Sigmoid colon (tissue), 7 donors: ENCODE results near the gene C4A. TPM values are rescaled to one million over a fixed set of nuclear protein-coding genes. Genes with fewer than 3 reads are reported as not detected.

Source experiments
- DNase-seq: peaks from one replicate; pipeline ENCODE4 v3.0.0-alpha.2; 2019
- H3K27ac ChIP-seq, 4 donors: fragments of 200-600 bp; sonication (generic); one replicate each; pipeline ENCODE4 v1.5.1; 2016 to 2019; ENCODE audit warnings: mild to moderate bottlenecking in 1 of 4
- H3K27me3 ChIP-seq, 3 donors: fragments of 200-600 bp; sonication (generic); one replicate each; pipeline ENCODE4 v1.5.1; 2019; ENCODE audit warnings: mild to moderate bottlenecking in 1 of 3
- H3K36me3 ChIP-seq, 4 donors: fragments of 200-600 bp; sonication (generic); one replicate each; pipeline ENCODE4 v1.5.1; 2016 to 2019
- H3K4me1 ChIP-seq, 4 donors: fragments of 200-600 bp; sonication (generic); one replicate each; pipeline ENCODE4 v1.5.1; 2017 to 2019
- H3K4me3 ChIP-seq, 4 donors: fragments of 200-600 bp; sonication (generic); one replicate each; pipeline ENCODE4 v1.5.1; 2017 to 2019; ENCODE audit warnings: mild to moderate bottlenecking in 2 of 4, moderate library complexity in 1 of 4
- H3K9me3 ChIP-seq, 4 donors: fragments of 200-600 bp in 3 of 4; sonication (generic) in 3 of 4; one replicate each; pipeline versions ENCODE4 v1.5.1 to v1.6.1; 2013 to 2019
- CTCF ChIP-seq, 4 experiments: fragments of 450-650 bp in 3 of 4; fragments of 200-600 bp in 1 of 4; IDR thresholded peaks; one replicate each; pipeline ENCODE4 v1.5.1; 2016 to 2019; ENCODE audit warnings: antibody characterized with exemption in 4 of 4, mild to moderate bottlenecking in 3 of 4, moderate library complexity in 2 of 4
- EP300 ChIP-seq, 4 donors: sonication (generic); formaldehyde crosslinking; IDR thresholded peaks; one replicate each; pipeline ENCODE4 v1.6.1; 2017; ENCODE audit warnings: antibody characterized with exemption in 4 of 4
- POLR2A ChIP-seq, 2 donors: fragments of 450-650 bp; IDR thresholded peaks; one replicate each; pipeline ENCODE4 v1.6.1; 2016; ENCODE audit warnings: antibody characterized with exemption in 2 of 2, mild to moderate bottlenecking in 2 of 2, moderate library complexity in 2 of 2
- POLR2AphosphoS5 ChIP-seq, 4 donors: sonication (generic); formaldehyde crosslinking; IDR thresholded peaks; one replicate each; pipeline ENCODE4 v1.6.1; 2017; ENCODE audit warnings: antibody characterized with exemption in 4 of 4
- WGBS, 2 donors: extraction: QIAGEN DNeasy Blood & Tissue Kit; methylation state at CpG; one replicate each; pipeline ENCODE4 v1.1.7; 2013; 5-methylcytosine and 5-hydroxymethylcytosine counted together
- intact Hi-C: fragments of 100-400 bp; cut with DNase I; formaldehyde crosslinking; loops from one replicate; pipeline ENCODE4 v1.15.1; 2023
- polyA plus RNA-seq, 3 donors: library from polyadenylated mRNA; stranded (reverse); fragments of 200-250 nt; gene quantifications; one replicate each; pipeline ENCODE4 v1.2.3, GENCODE V29; 2013
- total RNA-seq, 4 donors: library from RNA; depleted of rRNA; stranded (reverse); fragments of >200 nt; gene quantifications; one replicate each; pipeline ENCODE4 v1.1.0, GENCODE V29; 2016
- donor health status: healthy with polysubstance abuse.
- donor health status: Bipolar disorder and iron deficiency.
- donor health status: healthy.

C4A gene
- total and polyA plus RNA-seq, 7 donors, result 2.3 to 254 (median 63.4) TPM

DNA sequence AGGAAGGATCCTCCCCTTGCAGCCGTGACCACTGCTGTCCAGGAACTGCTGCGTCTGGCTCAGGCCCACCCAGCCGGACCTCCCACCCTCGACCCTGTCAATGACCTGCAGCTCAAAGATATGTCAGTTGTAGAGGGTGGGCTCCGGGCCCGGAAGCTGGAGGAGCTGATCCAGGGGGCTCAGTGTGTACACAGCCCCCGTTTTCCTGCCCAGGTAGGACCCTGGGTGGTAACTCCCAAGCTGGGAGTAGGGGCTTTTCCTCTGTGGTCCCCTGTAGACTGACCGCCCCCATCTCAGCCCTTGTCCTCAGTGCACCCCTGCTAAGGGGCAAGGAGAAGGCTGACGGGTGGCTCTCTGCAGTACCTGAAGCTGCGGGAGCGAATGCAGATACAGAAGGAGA is 13.5 kb upstream of the C4A start:
- no peaks in the 10 kb centered on the region for H3K27me3 ChIP-seq
- H3K9me3 ChIP-seq, result no peaks in the 10 kb centered on the region
- no peak overlapping the region for H3K4me3 ChIP-seq
- no peak for DNase-seq
- intact Hi-C loops, result no loop called here
- H3K27ac ChIP-seq, result no peak overlapping the region
- TF ChIP-seq POLR2A (IDR thresholded peaks at IDR 0.05) (no peak), CTCF (IDR thresholded peaks at IDR 0.05) (no peak), EP300 (IDR thresholded peaks at IDR 0.05) (no peak), POLR2AphosphoS5 (IDR thresholded peaks at IDR 0.05) (no peak)
- H3K4me1 ChIP-seq, result peaks cover 0 to 27% (median 25%) of the 10 kb centered on the region in 4 donors
- 90% methylated on average over 11 of the region's 11 CpGs for WGBS, 2 donors
- H3K36me3 ChIP-seq, result peaks cover 5 to 75% (median 51%) of the 10 kb centered on the region in 4 donors

DNA sequence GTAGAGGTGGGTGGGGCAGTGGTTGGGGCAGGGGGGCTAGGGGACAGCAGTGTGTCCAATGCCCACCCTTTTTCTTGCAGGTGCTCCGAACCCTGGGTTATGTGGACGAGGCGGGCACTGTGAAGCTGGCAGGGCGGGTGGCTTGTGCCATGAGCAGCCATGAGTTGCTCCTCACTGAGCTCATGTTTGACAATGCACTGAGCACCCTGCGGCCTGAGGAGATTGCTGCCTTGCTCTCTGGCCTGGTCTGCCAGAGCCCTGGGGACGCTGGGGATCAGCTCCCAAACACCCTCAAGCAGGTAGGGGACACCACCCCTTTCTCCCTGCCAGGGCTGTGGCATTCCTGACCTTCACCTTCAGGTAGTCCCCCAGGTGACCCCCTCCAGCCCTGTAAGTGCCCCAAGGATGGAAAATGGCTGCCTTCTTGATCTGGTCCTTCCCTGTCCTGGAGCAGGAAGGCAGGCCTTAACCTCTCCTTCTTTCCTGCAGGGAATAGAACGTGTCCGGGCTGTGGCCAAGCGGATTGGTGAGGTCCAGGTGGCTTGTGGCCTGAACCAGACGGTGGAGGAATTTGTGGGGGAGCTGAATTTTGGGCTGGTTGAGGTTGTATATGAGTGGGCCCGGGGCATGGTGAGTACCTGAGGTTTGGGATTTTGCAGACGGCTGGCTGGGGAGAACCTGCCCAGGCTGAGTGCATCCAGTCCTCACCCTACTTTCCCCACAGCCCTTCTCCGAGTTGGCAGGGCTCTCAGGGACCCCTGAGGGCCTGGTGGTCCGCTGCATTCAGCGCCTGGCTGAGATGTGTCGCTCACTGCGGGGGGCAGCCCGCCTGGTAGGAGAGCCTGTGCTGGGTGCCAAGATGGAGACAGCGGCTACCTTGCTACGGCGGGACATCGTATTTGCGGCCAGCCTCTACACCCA is 12.8 kb upstream of the C4A start:
- Histone ChIP-seq H3K36me3 (peaks cover 3 to 68% (median 44%) of the 10 kb centered on the region in 4 donors), H3K27ac (no peak overlapping the region), H3K4me1 (peaks cover 0 to 34% (median 29%) of the 10 kb centered on the region in 4 donors), H3K4me3 (no peak overlapping the region), H3K9me3 (no peaks in the 10 kb centered on the region), H3K27me3 (no peaks in the 10 kb centered on the region)
- intact Hi-C loops, result no loop called here
- peak; percentile 65 for DNase-seq
- WGBS, 2 donors, result 89 to 91% methylated on average over 23 of the region's 23 CpGs
- TF ChIP-seq EP300 (IDR thresholded peaks at IDR 0.05) (no peak), CTCF (IDR thresholded peaks at IDR 0.05) (no peak), POLR2AphosphoS5 (IDR thresholded peaks at IDR 0.05) (no peak), POLR2A (IDR thresholded peaks at IDR 0.05) (no peak)

- peak; percentile 61 for DNase-seq
- Histone ChIP-seq H3K36me3 (peaks cover 0 to 59% (median 36%) of the 10 kb centered on the region in 4 donors), H3K27ac (peak overlapping the region; percentile 93 to 96 (median 94)), H3K9me3 (no peaks in the 10 kb centered on the region), H3K4me1 (peaks cover 0 to 36% (median 29%) of the 10 kb centered on the region in 4 donors), H3K27me3 (no peaks in the 10 kb centered on the region), H3K4me3 (no peak overlapping the region)
- TF ChIP-seq CTCF (IDR thresholded peaks at IDR 0.05), result no peak
- TF ChIP-seq POLR2AphosphoS5 (IDR thresholded peaks at IDR 0.05), result no peak
- no peak for TF ChIP-seq EP300 (IDR thresholded peaks at IDR 0.05)
- TF ChIP-seq POLR2A (IDR thresholded peaks at IDR 0.05), result no peak
- intact Hi-C loops, result loop anchor here (10.0 kb wide), 1 partner anchor 225 kb away; the partner anchor contains the start of genes GPSM3 and PBX2
- WGBS, 2 donors, result 81 to 85% methylated on average over 17 of the region's 17 CpGs
These were observed 11.9 kb upstream of the C4A start for GRCh38 chr6:31969712-31970603.

DNA sequence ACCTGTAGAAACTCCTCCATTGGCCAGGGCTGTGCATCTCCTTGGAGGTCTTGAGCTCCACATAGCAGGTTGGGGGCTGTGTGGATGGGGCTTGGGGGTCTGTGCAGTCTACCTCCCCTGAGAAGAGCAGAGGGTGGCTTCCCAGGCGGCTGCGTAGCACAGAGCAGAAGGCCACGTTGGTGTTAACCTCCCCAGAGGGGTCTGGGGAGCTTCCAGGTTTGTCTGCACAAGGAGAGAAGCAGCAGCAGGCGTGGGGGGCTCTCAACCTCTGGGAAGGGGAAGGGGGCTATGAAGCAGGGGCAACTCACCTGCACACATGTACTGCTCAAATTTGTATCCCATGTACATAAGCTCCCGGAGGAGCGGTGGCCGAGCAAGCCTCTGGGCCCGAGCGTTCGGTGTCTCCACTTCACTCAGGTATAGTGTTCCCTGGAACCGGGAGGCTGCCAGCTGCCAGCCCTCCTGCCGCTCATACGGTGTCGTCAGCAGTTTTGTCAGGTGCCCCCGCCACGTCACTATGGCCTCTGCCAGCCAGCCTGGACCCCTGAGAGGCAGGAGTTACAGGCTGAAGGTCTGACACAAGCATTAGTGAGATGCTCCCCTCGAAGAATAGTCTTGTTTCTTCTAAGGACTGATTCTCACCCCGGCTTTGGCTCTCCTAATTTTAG is 11.1 kb upstream of the C4A start:
- intact Hi-C loops, result loop anchor here (1.0 to 10.0 kb wide), 2 partner anchors 11 to 224 kb away; partner anchors contain the start of genes GPSM3, PBX2 and SKIC2
- Histone ChIP-seq H3K27me3 (no peaks in the 10 kb centered on the region), H3K9me3 (no peaks in the 10 kb centered on the region), H3K36me3 (peaks cover 0 to 51% (median 33%) of the 10 kb centered on the region in 4 donors), H3K4me1 (peaks cover 0 to 36% (median 29%) of the 10 kb centered on the region in 4 donors), H3K27ac (peak overlapping the region; percentile 93 to 96 (median 94)), H3K4me3 (peak overlapping the region; percentile 50 to 81 (median 65))
- TF ChIP-seq POLR2AphosphoS5 (IDR thresholded peaks at IDR 0.05) (no peak), POLR2A (IDR thresholded peaks at IDR 0.05) (no peak), EP300 (IDR thresholded peaks at IDR 0.05) (no peak), CTCF (IDR thresholded peaks at IDR 0.05) (no peak)
- peak; percentile 68 for DNase-seq
- 82 to 86% methylated on average over 18 of the region's 18 CpGs for WGBS, 2 donors
